Motor neuron (in vitro differentiated cells): ENCODE results near the gene LEMD2. TPM values are rescaled to one million over a fixed set of nuclear protein-coding genes. Genes with fewer than 3 reads are reported as not detected.

Experiments used
- ATAC-seq, 8 experiments: fragments of 200-7000 bp; cut with Tn5 transposase; replicated peaks in 6 of 8; 2 replicates each; pipeline ENCODE4 v1.8.0; 2021; ENCODE audit warnings: mild to moderate bottlenecking in 8 of 8, moderate library complexity in 8 of 8
- H3K27ac ChIP-seq, 2 donors: fragments of 250-450 bp; sonication (Bioruptor Pico); 2 replicates each; pipeline ENCODE4 v1.9.0; 2021; ENCODE audit warnings: antibody characterized with exemption in 2 of 2, mild to moderate bottlenecking in 2 of 2, moderate library complexity in 1 of 2
- H3K4me1 ChIP-seq, 2 donors: fragments of 250-450 bp; sonication (Bioruptor Pico); replicated peaks in 1 of 2; 2 replicates each; pipeline ENCODE4 v1.6.1; 2021; ENCODE audit warnings: antibody characterized with exemption in 2 of 2, mild to moderate bottlenecking in 2 of 2, moderate library complexity in 1 of 2
- H3K4me3 ChIP-seq, 5 donors: fragments of 250-450 bp; sonication (Bioruptor Pico); 2 replicates each; pipeline ENCODE4 v1.9.0; 2021; ENCODE audit warnings: antibody characterized with exemption in 5 of 5, mild to moderate bottlenecking in 5 of 5, moderate library complexity in 4 of 5
- WGBS, 10 experiments: fragments of 450-650 bp; shearing (Covaris generic); methylation state at CpG; one replicate each; pipeline ENCODE4 v1.0.0; 2022; 5-methylcytosine and 5-hydroxymethylcytosine counted together
- in situ Hi-C, 9 experiments: fragments of 400-800 bp; cut with MboI; loops; one replicate each; pipeline ENCODE4 v1.15.0; 2021; ENCODE audit warnings: low sequenced_read_pairs in 9 of 9, low pct_unique_long_range_greater_than_20kb in 2 of 9; ENCODE audit not compliant: unreplicated experiment in 9 of 9
- total RNA-seq, 8 experiments: library from RNA; unstranded; fragments of 300-600 nt; gene quantifications; 2 replicates each; pipeline versions ENCODE4 v1.2.3 to v1.2.4, GENCODE V29; 2022

LEMD2 gene
- total RNA-seq, 8 experiments from 2014 or later: 31.1 to 59.4 (median 51.3) TPM

DNA sequence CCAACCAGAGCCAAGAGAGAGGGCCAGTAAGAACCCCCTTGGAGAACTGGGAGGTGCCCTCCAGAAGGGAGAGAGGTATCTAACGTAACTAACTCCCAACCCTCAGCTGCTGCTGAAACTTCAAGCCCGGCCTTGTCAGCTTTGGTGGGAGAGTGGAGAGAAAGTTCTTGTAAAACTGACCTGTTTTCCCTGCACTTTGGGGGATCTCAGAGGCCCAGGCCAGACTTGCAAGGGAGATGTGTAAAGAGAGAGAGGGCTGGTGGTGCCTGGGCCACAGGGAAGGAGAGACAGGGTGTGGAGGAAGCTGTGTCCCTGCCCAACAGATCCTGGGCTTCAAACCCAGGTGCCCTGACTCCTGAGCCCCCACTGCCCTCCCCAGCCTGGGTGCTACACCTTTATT, 24.9 kb downstream of the LEMD2 start:
- Histone ChIP-seq H3K4me1 (peaks cover 13 to 15% of the 10 kb centered on the region in 2 donors), H3K4me3 (no peak overlapping the region), H3K27ac (no peak overlapping the region)
- no peak for ATAC-seq
- in situ Hi-C loops: loop anchor here in 7 of 9 experiments (10.0 to 25.0 kb wide), 3 partner anchors 373 to 398 kb away; partner anchors contain the start of gene GRM4 (in 3 of the 7)
- WGBS, 10 experiments: 80 to 100% methylated on average over 1 of the region's 2 CpGs; no CpG with 5 or more reads in 8 of the 10 experiments

DNA sequence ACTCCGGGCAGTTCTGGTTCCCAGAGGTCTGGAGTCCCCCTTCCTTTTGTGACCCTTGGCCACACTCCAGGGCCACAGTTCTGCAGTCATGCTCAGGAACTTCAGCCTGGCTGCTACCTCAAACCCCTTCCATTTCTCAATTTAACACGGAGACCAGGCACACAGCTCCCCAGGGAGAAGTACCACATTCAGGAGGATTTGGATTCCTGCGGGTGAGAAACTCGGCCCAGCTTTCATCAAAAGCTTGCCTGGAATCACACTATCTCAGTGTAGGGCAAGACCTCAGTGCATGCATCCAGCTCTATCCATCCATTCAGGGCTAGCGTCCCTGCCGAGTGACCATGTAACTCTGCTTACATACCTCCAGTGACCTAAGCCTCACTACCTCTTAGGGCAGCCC, 25.4 kb downstream of the LEMD2 start:
- Histone ChIP-seq H3K4me3 (no peak overlapping the region), H3K4me1 (peaks cover 8 to 15% of the 10 kb centered on the region in 2 donors), H3K27ac (no peak overlapping the region)
- in situ Hi-C loops: loop anchor here in 7 of 9 experiments (10.0 to 25.0 kb wide), 3 partner anchors 374 to 399 kb away; partner anchors contain the start of gene GRM4 (in 3 of the 7)
- WGBS, 10 experiments: 70 to 100% (median 90%) methylated on average over 1 to 5 of the region's 6 CpGs; no CpG with 5 or more reads in 4 of the 10 experiments
- ATAC-seq: no peak

DNA sequence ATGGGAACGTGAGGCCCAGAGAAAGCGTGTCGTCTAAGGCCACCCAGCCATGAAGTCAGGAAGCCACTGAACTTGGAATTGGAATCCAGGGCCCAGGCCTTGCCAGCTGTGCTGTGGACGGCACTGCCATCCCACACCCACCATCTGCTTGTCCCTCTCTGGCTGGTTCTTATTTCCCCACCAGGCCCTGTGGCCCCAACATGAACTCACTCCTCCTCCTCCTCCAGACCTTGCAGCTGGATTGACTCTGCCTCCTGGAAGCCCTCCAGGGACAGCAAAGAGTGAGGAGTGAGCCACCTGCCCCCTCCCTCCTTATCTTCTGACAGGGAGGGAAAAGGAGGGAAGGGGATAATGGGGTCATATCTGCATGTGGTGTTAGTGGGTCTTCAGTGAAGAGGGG, 26.2 kb downstream of the LEMD2 start:
- in situ Hi-C loops: loop anchor here in 7 of 9 experiments (10.0 to 25.0 kb wide), 3 partner anchors 375 to 400 kb away; partner anchors contain the start of gene GRM4 (in 3 of the 7)

DNA sequence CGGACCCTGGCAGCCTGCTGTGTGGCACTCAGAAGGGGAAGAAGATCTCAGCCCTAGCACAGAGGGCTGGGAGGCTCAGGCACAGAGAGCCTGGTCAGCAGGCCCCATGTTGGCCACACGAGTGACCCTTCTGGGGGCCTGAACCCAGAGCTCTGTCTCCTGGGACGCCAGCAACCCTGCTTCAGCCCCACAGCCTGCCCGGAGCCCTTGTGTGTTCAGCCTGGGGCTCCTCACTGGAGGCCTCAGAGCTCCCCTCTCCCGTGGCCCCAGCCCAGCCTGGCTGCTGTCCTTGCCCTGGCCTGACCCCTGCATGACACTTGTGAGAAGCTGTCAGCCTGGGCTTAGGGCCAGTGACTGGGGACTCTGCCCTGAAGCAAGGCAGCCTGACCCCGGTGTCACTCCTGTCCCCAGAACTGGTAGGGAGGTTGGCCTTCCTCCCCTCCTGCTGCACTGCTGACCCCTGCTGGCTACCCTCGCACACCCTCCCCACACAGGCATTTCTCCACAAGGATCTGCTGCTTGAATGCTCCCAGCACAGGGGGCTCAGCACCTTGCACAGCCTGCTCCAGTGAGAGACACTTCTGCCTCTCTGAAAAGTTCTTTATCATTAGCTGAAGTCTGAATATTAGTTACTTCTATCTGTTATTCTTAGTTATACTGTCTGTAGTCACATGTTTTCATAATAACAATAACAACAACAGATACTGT, 26.9 kb downstream of the LEMD2 start:
- WGBS, 10 experiments: 0 to 80% (median 60%) methylated on average over 1 to 3 of the region's 7 CpGs; no CpG with 5 or more reads in 4 of the 10 experiments
- peak; percentile 59 to 90 (median 68) for ATAC-seq
- Histone ChIP-seq H3K4me1 (peaks cover 6 to 15% of the 10 kb centered on the region in 2 donors), H3K27ac (peak overlapping the region in 1 of 2 donors; percentile 38), H3K4me3 (no peak overlapping the region)
- in situ Hi-C loops: loop anchor here in 7 of 9 experiments (10.0 to 25.0 kb wide), 3 partner anchors 375 to 400 kb away; partner anchors contain the start of gene GRM4 (in 3 of the 7)

More for the DNA sequence above, 26.2 kb downstream of the LEMD2 start:
- no peak for ATAC-seq
- H3K4me3 ChIP-seq: no peak overlapping the region
- 40 to 91% (median 90%) methylated on average over 2 to 4 of the region's 4 CpGs; no CpG with 5 or more reads in 6 of the 10 experiments for WGBS, 10 experiments
- no peak overlapping the region for H3K27ac ChIP-seq
- H3K4me1 ChIP-seq: peaks cover 6 to 15% of the 10 kb centered on the region in 2 donors

DNA sequence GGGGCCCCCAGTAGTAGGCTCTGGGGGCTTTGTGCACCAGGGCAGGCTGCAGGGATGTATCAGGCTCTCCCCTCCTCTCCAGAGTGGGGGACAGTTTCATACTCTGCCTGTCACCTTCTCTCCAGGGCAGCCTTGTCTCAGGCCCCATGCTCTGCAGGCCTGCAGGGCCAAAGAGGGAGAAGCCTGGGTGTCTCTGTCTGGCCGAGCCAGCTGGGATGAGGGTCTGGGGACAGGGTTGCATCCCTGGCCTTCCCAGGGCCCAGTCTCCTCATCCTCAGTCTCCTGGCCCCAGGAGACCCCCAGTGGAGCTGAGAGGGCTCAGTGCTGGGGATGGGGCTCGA, 27.4 kb downstream of the LEMD2 start:
- Histone ChIP-seq H3K4me1 (peaks cover 6 to 15% of the 10 kb centered on the region in 2 donors), H3K4me3 (no peak overlapping the region), H3K27ac (no peak overlapping the region)
- whole genome bisulfite sequencing, 10 experiments: 60 to 70% methylated on average over 1 to 2 of the region's 2 CpGs; no CpG with 5 or more reads in 8 of the 10 experiments
- peak in 7 of 8 experiments; percentile 5 to 41 (median 20) for ATAC-seq
- in situ Hi-C loops: loop anchor here in 7 of 9 experiments (10.0 to 25.0 kb wide), 3 partner anchors 376 to 401 kb away; partner anchors contain the start of gene GRM4 (in 3 of the 7)

DNA sequence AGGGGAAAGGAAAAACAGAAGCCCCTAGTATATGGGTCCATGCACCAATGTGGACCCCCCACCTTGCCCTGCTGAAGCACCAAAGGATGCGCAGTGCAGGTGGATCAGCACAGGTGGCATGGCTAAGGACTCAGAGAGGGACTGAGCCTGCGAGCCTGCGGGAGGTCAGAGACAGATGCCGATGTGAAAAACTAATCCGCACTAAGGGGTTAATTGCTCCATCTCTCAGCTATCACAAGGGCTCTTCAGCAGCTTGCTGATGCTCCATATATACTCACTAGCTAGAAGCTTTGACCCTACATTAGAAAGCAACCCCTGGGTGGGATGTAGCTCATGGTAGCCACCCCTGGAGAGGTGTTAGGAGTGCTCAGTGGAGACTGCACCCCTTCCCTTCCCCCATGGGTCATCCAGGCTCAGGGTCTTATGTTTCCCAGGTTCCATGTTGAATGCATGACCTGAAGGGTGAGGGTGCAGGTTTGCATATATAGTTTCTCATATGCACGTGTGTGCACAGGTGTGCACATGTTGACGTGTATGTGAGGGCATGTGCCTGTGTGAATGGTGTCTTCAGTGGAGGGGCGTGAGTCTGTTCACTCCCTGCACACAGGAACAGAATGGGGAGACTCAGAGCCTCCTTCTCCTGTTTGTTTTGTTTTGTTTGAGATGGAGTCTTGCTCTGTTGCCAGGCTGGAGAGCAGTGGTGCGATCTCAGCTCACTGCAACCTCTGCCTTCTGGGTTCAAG, 28.9 kb downstream of the LEMD2 start:
- H3K4me1 ChIP-seq: peaks cover 14 to 21% of the 10 kb centered on the region in 2 donors
- no peak for ATAC-seq
- no peak overlapping the region for H3K4me3 ChIP-seq
- WGBS, 10 experiments: 69 to 100% (median 92%) methylated on average over 1 to 9 of the region's 9 CpGs; no CpG with 5 or more reads in 3 of the 10 experiments
- no peak overlapping the region for H3K27ac ChIP-seq
- in situ Hi-C loops: loop anchor here in 7 of 9 experiments (10.0 to 25.0 kb wide), 3 partner anchors 377 to 402 kb away; partner anchors contain the start of gene GRM4 (in 3 of the 7)

DNA sequence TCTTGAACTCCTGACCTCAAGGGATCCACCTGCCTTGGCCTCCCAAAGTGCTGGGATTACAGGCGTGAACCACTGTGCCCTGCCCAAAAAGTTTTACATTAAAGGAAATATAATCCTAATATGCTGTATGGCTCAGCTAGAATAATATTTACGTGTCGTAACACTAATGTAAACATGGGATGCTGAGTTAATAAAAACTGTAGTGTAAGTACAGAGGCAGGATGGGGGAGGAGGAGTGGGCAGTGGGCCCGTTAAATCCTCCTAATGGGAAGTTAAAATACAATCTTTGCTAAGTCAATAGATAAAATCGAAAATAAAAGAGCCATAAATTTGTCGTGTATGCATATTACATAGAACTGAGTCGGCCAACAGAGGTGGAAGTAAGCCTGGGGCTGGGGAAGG, 30.1 kb downstream of the LEMD2 start:
- in situ Hi-C loops: loop anchor here in 5 of 9 experiments (25.0 kb wide), 2 partner anchors 378 to 403 kb away; partner anchors contain the start of gene GRM4 (in 3 of the 5)
- Histone ChIP-seq H3K4me3 (no peak overlapping the region), H3K27ac (no peak overlapping the region), H3K4me1 (peaks cover 27% of the 10 kb centered on the region in 2 donors)
- ATAC-seq: peak in 1 of 8 experiments; percentile 66
- WGBS, 10 experiments: 0 to 86% (median 67%) methylated on average over 2 to 7 of the region's 7 CpGs

DNA sequence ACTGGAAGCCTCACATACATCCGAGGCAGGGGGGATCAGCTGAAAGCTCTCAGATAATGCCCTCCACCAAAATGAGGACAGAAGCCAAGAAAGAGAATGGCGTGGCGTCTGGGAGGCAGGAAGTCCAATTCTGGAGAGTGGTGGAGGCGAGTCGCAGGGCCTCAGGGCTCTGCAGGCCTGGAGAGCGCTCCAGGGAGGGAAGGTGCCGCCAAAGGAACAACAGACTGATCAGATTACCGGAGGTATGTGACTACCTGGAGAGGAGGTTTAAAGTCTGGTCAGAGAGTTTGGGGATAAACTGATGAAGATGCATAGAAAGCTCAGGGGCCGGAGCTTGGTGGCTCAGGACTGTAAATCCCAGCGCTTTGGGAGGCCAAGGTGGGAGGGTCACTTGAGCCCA, 31.0 kb downstream of the LEMD2 start:
- H3K4me3 ChIP-seq: no peak overlapping the region
- in situ Hi-C loops: loop anchor here in 5 of 9 experiments (25.0 kb wide), 2 partner anchors 379 to 404 kb away; partner anchors contain the start of gene GRM4 (in 3 of the 5)
- ATAC-seq: no peak
- peaks cover 27% of the 10 kb centered on the region in 2 donors for H3K4me1 ChIP-seq
- H3K27ac ChIP-seq: no peak overlapping the region
- 42 to 90% (median 80%) methylated on average over 2 to 7 of the region's 10 CpGs; no CpG with 5 or more reads in 1 of the 10 experiments for WGBS, 10 experiments

DNA sequence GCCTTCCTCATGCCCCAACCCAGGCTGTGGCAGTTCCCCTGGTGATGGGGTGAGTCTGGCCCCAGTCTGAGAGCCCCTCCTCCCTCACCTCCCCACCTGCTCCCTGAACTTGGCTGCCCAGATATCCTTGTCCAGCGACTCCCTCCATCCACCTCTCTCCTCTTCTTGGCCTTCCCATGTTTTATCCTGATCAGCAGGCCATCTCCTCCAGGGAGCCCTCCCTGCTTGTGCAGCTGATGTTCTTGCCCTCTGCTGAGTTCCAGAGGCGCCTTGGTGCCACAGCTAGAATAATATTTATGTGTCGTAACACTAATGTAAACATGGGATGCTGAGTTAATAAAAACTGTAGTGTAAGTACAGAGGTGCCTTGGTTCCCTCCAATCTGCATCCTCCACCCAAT, 31.8 kb downstream of the LEMD2 start:
- in situ Hi-C loops: loop anchor here in 5 of 9 experiments (25.0 kb wide), 2 partner anchors 380 to 405 kb away; partner anchors contain the start of gene GRM4 (in 3 of the 5)
- Histone ChIP-seq H3K27ac (no peak overlapping the region), H3K4me3 (no peak overlapping the region), H3K4me1 (peaks cover 28 to 29% of the 10 kb centered on the region in 2 donors)
- ATAC-seq: no peak
- 72 to 90% (median 85%) methylated on average over 1 to 3 of the region's 3 CpGs; no CpG with 5 or more reads in 6 of the 10 experiments for WGBS, 10 experiments

DNA sequence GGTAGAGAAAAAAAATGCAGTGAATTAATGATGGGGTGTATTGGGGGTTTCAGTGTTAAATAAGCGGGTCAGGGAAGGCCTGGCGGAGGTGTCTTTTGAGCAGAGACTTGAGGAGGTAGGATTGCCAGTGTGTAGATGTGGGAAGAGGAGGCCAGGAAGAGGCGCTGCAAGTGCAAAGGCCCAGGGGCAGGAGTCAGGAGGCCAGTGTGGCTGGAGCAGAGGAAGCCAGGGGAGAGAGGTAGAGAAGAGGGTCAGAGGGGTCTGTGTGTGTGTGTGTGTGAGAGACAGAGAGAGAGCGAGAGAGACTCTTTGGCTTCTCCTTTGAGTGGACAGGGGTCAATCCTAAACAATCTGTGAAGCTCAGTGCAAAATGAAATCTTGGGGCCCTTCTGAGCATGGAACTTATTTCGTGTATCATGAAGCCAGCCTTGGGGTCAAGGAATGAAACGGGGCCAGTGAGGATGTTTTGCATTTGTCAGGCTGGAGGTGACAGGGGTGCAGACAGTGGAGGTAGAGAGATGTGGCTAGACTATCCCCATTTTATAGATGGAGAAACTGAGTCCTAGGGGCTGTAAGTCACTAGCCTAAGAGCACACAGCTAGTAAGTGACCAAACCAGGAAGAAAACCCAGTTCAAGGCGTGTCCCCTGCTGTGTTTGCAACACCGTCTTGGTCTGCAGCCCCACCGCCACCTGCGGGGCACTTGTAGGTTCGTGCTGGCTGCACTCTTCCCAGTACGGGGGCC, 32.5 kb downstream of the LEMD2 start:
- in situ Hi-C loops: loop anchor here in 5 of 9 experiments (25.0 kb wide), 2 partner anchors 381 to 406 kb away; partner anchors contain the start of gene GRM4 (in 3 of the 5)
- Histone ChIP-seq H3K27ac (no peak overlapping the region), H3K4me1 (peaks cover 28 to 31% of the 10 kb centered on the region in 2 donors), H3K4me3 (no peak overlapping the region)
- 69 to 100% (median 87%) methylated on average over 3 to 11 of the region's 12 CpGs; no CpG with 5 or more reads in 1 of the 10 experiments for WGBS, 10 experiments
- no peak for ATAC-seq

DNA sequence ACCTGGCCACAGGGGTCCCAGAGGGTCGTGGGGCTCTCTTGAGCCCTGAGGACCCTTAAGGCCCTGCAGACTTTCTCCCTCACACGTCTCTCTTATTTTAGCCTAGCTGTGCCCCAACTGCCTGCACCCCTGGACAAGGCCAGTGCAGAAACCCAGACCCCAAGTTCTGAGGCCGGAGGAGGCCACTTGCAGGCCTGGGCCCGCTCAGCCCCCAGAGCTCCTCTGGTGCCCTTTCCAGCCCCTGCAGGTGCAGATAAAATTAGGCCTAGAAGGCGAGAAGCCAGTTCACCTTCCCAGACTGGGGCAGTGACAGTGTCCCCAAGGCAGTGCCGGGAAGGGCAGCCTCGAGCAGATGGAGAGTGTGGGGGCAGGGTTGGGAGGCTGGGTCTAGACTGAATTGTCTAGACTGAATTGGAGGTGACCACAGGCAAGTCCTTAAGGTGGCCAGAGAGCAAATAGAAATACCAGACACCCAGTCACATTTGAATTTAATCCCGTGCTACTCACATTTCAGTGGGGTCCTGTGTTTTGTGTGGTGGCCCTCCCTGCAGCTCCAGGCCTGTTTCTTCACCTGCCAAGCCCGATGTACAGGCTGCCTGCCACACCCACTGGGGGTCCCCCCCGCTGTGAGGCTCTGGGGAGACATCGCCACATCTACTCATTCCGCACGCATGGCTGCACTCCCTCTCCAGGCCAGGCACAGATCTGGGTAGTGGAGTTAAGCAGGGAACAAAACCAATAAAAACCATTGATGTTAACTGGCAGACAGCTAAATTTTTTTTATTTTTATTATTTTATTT, 33.7 kb downstream of the LEMD2 start:
- peaks cover 30 to 35% of the 10 kb centered on the region in 2 donors for H3K4me1 ChIP-seq
- 56 to 100% (median 72%) methylated on average over 1 to 10 of the region's 13 CpGs; no CpG with 5 or more reads in 5 of the 10 experiments for WGBS, 10 experiments
- in situ Hi-C loops: loop anchor here in 5 of 9 experiments (25.0 kb wide), 2 partner anchors 382 to 407 kb away; partner anchors contain the start of gene GRM4 (in 3 of the 5)
- no peak overlapping the region for H3K4me3 ChIP-seq
- ATAC-seq: peak in 4 of 8 experiments; percentile 54 to 74 (median 66)
- no peak overlapping the region for H3K27ac ChIP-seq
